ENCODE data around the gene MEPCE.

MEPCE gene

GRCh38 chr7:100472121-100472851, 42.7 kb downstream of the MEPCE start:
- no peak overlapping the region for H3K4me3 ChIP-seq (ENCODE audit: low read depth, low read length)
- DNase-seq (ENCODE audit: low read depth, low spot score) = no peak
- TF ChIP-seq CTCF (IDR thresholded peaks at IDR 0.05; ENCODE audit: insufficient read depth, low read length, missing control alignments) = no peak
- ChIA-PET POLR2A (no interaction called here), CTCF (interaction anchor here (0.8 to 12.2 kb wide), 5 partner anchors 6 to 234 kb away, joined by 3 to 421 read pairs (median 152); partner anchors contain the start of genes NYAP1, POP7 and TSC22D4)

- no peak overlapping the region for H3K4me3 ChIP-seq (ENCODE audit: low read depth, low read length)
- ChIA-PET POLR2A (no interaction called here), CTCF (interaction anchor here (0.8 to 12.2 kb wide), 4 partner anchors 7 to 233 kb away, joined by 3 to 257 read pairs (median 92); partner anchors contain the start of genes NYAP1, POP7 and SPACDR)
- no peak for DNase-seq (ENCODE audit: low read depth, low spot score)
- TF ChIP-seq CTCF (IDR thresholded peaks at IDR 0.05; ENCODE audit: insufficient read depth, low read length, missing control alignments) = no peak
These were observed 43.3 kb downstream of the MEPCE start for GRCh38 chr7:100472854-100473499.

- DNase-seq (ENCODE audit: low read depth, low spot score) = no peak
- CTCF ChIA-PET = interaction anchor here (1.9 to 12.2 kb wide), 3 partner anchors 9 to 115 kb away, joined by 5 to 257 read pairs (median 152); partner anchors contain the start of gene SPACDR
- H3K4me3 ChIP-seq (ENCODE audit: low read depth, low read length) = peak overlapping the region; percentile 90
- POLR2A ChIA-PET = no interaction called here
- TF ChIP-seq CTCF (IDR thresholded peaks at IDR 0.05; ENCODE audit: insufficient read depth, low read length, missing control alignments) = no peak
These were observed 45.9 kb downstream of the MEPCE start for GRCh38 chr7:100475549-100475948.

GRCh38 chr7:100476101-100476780, 46.6 kb downstream of the MEPCE start:
- no peak for DNase-seq (ENCODE audit: low read depth, low spot score)
- peak overlapping the region; percentile 90 for H3K4me3 ChIP-seq (ENCODE audit: low read depth, low read length)
- ChIA-PET CTCF (interaction anchor here (1.9 to 12.2 kb wide), 3 partner anchors 10 to 114 kb away, joined by 5 to 257 read pairs (median 152); partner anchors contain the start of gene SPACDR), POLR2A (no interaction called here)
- no peak for TF ChIP-seq CTCF (IDR thresholded peaks at IDR 0.05; ENCODE audit: insufficient read depth, low read length, missing control alignments)

- peak overlapping the region; percentile 90 for H3K4me3 ChIP-seq (ENCODE audit: low read depth, low read length)
- ChIA-PET POLR2A (no interaction called here), CTCF (interaction anchor here (0.9 to 12.2 kb wide), 7 partner anchors 11 to 83 kb away, joined by 3 to 257 read pairs (median 3); partner anchors contain the start of gene SPACDR)
- no peak for DNase-seq (ENCODE audit: low read depth, low spot score)
- TF ChIP-seq CTCF (IDR thresholded peaks at IDR 0.05; ENCODE audit: insufficient read depth, low read length, missing control alignments) = peak; percentile 45
These were observed 47.6 kb downstream of the MEPCE start for GRCh38 chr7:100476903-100477870.

Measured in AG04449 (cell line).